HG02885 (cell line): Measurements from ENCODE around the gene MYRFL.
A peak's percentile ranks its signal among the peaks of the same experiment; 100 is the strongest.

Experiments
- ATAC-seq: cut with Tn5 transposase; IDR thresholded peaks from one replicate; pipeline ENCODE4 v1.9.1; 2021; ENCODE audit warnings: mild to moderate bottlenecking; ENCODE audit not compliant: unreplicated experiment, poor library complexity

MYRFL gene

GRCh38 chr12:69894800-69895383 is 69.9 kb downstream of the MYRFL start:
- no peak for ATAC-seq

GRCh38 chr12:69896653-69897381 is 71.8 kb downstream of the MYRFL start:
- ATAC-seq: no peak

DNA sequence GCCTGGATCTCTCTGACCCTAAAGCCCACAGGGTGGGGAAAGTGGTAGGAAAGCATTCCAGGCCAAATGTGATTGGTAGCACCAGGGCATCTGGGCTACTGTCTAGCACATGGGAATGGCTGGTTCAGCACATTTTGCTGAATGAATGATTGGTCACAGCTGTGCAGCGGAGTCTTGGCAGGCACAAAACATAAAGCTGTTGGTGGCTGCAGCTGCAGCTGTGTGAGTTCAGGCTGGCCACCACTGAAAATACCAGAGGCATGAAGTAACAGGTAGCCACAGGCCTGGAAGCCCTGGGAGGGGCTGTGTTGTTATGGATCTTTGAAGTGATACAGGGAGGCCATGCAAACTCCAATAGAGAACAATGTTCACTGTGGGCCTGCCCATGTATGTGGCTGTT is 72.7 kb downstream of the MYRFL start:
- no peak for ATAC-seq

- ATAC-seq: no peak
Measured at GRCh38 chr12:69898236-69898635, 73.2 kb downstream of the MYRFL start.

- peak; percentile 80 for ATAC-seq
Measured at GRCh38 chr12:69900720-69901131, 75.7 kb downstream of the MYRFL start.

DNA sequence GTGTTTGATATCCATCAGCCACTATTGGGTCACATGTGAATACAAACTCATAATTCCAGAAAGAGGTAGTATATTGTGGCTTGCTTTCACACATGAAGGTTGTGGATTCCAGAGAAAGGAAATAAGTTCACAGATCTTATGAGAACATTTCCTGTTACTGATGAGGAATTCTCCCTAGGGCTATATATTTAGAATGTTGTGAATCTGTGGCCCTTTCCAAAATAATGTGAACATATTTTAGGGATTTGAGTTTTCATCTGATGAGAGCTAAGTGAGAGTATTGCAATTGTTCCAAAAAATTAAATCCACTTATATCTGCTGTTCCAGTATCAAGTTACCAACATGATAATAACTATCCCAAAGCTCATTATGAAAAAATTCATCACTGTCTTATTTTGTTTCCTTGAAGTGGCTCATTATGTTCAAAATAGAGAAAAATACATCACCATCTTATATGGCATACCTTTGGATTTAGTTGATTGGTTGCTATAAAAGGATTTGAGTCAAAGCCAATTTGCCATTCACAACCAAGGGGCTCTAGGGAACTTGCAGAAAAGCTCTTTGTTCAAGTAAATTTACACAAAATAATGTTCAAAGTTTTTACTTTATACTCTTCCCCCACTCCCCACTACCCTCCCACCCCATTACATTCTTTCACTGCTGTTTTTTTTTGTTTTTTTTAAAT is 76.3 kb downstream of the MYRFL start:
- no peak for ATAC-seq

GRCh38 chr12:69903548-69903947 is 78.5 kb downstream of the MYRFL start:
- no peak for ATAC-seq

DNA sequence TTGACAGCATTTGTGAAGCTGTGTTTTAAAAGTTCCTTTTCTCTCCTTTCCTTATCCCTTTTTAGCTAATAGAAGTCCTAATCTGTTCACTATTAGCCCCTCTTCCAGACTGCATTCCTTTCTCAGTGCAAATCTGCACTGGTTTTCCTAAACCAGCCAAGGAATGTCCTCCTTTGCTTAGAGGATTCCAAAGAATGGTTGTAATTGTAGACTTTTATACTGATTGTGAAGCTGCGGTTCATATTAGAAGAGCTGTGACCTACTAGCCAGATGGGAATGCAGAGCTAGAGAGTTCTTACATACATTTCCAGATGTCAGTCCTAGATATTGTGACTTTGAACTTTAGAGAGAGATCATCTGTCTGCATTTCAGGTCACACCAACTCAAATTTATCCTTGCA is 79.8 kb downstream of the MYRFL start:
- ATAC-seq: no peak

DNA sequence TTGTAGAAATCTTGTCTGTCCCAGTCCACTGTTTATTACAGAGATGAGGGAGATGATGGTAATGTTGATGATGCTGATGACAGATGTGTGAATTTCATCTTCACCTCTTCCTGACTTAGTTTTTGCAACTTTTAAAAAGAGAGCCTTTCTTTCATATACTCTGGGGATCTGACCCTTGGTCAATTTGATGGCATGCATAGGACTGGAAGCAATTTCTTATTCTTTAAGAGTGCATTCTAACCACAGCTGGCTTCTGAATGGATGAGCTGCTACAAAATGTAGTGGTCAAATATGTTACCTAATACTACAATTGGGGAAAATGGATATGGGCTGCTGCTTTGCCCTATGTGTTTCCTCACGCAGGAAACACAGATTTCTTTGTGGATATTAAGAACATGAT is 80.8 kb downstream of the MYRFL start:
- no peak for ATAC-seq

GRCh38 chr12:69906411-69907216 is 81.6 kb downstream of the MYRFL start:
- peak; percentile 88 for ATAC-seq

DNA sequence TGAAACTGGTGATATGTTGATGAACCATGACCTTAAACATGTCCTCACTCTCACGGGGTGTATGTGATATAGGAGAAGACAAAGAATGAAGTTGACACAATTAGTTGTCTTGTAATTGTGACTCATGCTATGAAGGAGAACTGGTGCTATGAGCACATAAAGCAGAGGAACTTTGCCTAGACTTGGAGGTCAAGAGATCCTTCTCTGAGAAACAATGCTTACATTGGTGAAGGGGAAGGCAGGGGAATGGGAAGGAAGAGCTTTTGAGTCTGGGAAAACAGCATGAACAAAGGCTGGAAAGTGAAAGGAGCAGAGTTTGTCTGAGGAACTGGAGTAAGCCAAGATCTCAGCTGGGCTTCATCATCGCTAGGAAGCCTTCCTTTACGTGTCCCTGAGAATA is 83.2 kb downstream of the MYRFL start:
- ATAC-seq: no peak

GRCh38 chr12:69910694-69911093 is 85.7 kb downstream of the MYRFL start:
- no peak for ATAC-seq

DNA sequence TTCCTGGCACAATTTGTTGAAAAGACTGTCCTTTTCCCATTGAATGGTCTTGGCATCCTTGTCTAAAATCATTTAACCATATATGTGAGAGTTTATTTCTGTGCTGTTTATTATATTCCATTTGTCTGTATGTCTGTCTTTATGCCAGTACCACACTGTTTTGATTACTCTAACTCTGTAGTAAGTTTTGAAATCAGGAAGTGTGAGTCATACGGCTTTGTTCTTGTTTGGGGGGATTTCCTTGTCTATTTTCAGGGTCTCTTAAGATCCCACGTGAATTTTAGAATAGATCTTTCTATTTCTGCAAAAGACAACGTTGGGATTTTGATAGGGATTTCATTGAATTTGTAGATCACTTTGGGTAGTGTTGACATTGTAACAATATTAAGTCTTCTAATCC is 88.5 kb downstream of the MYRFL start:
- ATAC-seq: no peak

DNA sequence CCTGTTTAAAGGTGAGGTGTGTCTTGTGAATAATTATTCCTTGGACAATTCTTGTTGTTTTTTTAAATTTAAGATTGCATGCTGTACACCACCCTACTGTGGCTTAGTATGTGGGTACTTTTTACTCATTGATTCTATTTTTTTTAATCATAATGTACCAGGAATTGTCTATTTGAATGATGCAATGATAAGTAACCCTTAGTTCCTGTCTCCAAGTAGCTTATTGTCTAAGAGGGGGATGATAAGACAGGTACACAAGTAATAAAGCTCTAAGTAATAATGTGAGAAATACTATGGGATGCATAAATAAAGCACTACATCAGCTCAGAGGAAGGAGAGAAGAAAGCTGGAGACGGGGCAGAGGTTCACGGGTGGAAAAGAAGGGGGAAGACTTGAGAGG is 90.9 kb downstream of the MYRFL start:
- no peak for ATAC-seq

DNA sequence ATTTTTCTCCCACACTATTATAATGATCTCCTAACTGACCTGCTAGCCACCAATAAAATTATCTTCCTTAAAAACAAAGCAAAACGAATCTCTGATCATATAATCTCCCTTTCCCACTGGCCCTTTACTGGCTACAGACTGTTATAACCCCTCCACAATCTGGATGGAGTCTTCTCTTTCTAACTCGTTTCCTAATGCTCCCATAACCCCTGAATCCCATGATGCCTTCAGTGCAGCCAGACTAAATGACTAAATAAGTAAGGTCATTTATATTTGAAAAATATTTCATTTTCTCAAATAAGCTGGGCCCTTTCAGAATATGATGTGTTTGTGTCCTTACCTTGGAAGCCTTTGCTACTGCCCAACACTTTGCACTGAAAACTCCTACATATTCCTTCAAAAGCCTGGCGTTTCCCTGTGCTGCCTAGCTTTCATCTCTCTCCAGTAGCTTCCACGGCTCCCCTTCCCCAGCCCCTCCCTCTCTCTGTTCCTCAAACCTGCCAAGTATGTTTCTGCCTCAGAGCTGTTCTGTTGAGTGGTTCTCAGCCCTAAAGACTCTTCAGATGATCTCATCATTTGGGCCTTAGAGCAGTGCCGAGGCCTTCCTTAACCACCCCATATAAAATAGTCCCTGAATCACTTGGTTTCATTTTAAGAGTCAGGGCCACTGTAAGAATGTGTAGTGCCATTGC is 91.7 kb downstream of the MYRFL start:
- no peak for ATAC-seq

- no peak for ATAC-seq
Measured at GRCh38 chr12:69918287-69918686, 93.3 kb downstream of the MYRFL start.

DNA sequence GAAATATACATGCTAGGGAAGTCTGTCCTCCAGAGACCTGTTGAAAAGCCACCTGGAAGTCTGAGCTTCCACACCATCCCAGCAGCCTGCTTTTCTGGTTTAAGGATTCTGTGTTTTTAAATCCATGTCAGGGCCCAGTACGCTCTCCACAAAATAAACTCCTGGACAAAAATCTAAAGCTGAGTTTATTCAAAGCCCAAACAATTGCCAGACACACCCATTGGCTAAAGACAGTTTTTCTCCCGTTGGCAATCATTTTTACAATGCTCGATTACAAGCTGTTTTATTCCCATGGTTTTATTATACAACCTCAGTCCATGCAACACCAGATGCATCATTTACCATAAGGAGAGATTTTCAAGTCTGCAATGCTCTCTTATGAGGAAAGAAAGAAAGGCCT is 94.5 kb downstream of the MYRFL start:
- no peak for ATAC-seq

- ATAC-seq: no peak
Measured at GRCh38 chr12:69921831-69922230, 96.8 kb downstream of the MYRFL start.

DNA sequence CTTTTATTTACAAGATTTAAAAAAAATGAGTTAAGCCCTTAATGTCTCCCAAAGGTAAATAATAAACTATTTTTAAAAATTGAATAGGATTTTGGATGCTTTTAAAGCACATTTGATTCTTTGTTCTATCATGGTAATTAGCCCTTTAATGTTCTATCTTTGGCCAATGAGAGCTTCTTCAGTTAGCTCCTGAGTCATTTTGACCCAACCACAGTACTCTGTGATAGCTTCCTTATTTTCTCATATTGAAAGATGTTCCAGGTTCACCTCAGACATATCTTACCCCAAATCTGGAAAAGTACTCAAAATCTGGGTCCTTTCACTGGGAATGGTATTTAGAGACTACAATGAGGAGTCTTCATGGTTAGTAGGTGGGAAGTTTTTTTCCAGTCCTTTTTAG is 98.0 kb downstream of the MYRFL start:
- peak; percentile 66 for ATAC-seq

DNA sequence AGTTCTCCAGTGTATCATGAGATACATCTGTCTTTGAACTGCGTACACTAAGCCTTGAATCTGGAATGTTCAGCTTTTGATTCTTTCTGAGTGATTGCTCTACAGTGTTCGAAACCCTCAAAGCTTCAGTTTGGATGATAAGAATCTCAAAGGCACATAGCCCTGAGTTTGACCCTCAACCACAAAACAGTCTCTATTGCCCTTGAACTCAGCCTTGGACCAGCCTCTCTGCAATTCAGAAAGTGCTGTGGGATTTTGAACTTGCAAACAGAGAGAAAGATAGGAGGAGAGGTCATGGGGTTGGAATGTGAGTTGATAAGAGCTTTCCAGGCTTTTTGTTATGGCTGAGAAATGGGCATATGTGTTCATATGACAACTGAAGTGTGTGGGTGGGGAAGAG is 100.3 kb downstream of the MYRFL start:
- peak; percentile 38 for ATAC-seq
